WI38 (cell line): ENCODE measurements around the gene PLS3.
"Not testable (repeated sequence)": the region's sequence is repeated elsewhere in the genome, so short reads cannot be mapped to it uniquely, and the experiment has no call there.

Experiments used
- H3K4me3 ChIP-seq: 2 replicates; pipeline ENCODE4 v1.5.1; 2011; ENCODE audit warnings: low read depth, mild to moderate bottlenecking, control low read depth, low read length
- CTCF ChIP-seq: IDR thresholded peaks from 2 replicates; pipeline ENCODE4 v1.5.1; 2012; ENCODE audit warnings: low read depth, mild to moderate bottlenecking, control low read depth, low read length

PLS3 gene

GRCh38 chrX:115630204-115630603, 69.2 kb downstream of the PLS3 start:
- H3K4me3 ChIP-seq = no peak overlapping the region
- no peak for TF ChIP-seq CTCF

- no peak overlapping the region for H3K4me3 ChIP-seq
- no peak for TF ChIP-seq CTCF
These were observed 71.5 kb downstream of the PLS3 start for GRCh38 chrX:115632455-115632854.

- H3K4me3 ChIP-seq = not testable (repeated sequence)
These were observed 72.4 kb downstream of the PLS3 start for GRCh38 chrX:115633397-115633796.

GRCh38 chrX:115639334-115639880, 78.4 kb downstream of the PLS3 start:
- no peak for TF ChIP-seq CTCF
- no peak overlapping the region for H3K4me3 ChIP-seq

- H3K4me3 ChIP-seq = no peak overlapping the region
- TF ChIP-seq CTCF = no peak
These were observed 81.3 kb downstream of the PLS3 start for GRCh38 chrX:115642311-115642710.

- peak; percentile 67; the same call in 1 of the 2 replicates for TF ChIP-seq CTCF
- H3K4me3 ChIP-seq = no peak overlapping the region
These were observed 82.0 kb downstream of the PLS3 start for GRCh38 chrX:115642895-115643530.

- H3K4me3 ChIP-seq = not testable (repeated sequence)
These were observed 83.4 kb downstream of the PLS3 start for GRCh38 chrX:115644397-115644796.

- H3K4me3 ChIP-seq = no peak overlapping the region
- TF ChIP-seq CTCF = no peak
These were observed 88.6 kb downstream of the PLS3 start for GRCh38 chrX:115649461-115650063.
